Suppressor macrophage (primary cell): ENCODE results near the gene PLEKHG3.

ENCODE experiments used
- DNase-seq, 4 experiments: peaks; one replicate each; pipeline ENCODE4 v3.0.0-alpha.2; 2020 to 2022

PLEKHG3 gene

GRCh38 chr14:64766430-64767151 is 62.4 kb downstream of the PLEKHG3 start:
- DNase-seq: no peak

DNA sequence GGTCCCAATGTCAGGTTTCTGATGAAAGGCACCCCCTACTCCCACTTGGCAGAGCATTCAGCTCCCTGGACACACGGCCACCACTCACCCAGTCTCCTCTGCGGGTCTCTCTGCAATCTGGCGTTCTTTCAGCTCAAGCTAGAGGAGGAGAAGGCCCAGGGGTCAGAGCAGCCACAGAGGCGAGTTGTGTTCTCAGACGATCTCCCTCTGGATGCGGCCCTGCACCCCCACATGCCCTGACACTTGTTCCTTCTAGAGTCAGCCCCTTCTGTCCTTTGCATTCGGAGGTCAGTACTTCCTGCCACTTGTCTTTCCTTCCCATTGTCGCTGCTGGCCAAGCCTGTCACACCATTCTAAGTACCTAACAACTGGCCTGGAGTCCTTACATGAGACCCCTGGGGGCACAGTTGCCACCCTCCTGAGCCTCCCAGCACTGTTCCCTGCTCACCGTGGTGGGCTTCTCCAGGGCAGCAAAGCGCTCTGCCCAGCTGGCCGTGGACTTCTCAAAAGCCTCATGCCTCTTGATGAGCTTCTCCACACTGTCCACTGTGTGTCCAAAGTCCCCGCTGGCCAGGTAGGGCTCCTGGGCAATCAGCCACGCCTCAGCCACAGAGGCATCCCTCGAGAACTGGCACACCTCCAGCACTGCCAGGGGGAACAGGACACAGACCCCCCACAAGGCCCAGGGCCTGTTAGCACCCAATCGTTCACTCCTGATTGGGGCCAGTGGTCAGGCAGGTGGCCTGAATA is 63.2 kb downstream of the PLEKHG3 start:
- no peak for DNase-seq

GRCh38 chr14:64768401-64769095 is 64.3 kb downstream of the PLEKHG3 start:
- no peak for DNase-seq

DNA sequence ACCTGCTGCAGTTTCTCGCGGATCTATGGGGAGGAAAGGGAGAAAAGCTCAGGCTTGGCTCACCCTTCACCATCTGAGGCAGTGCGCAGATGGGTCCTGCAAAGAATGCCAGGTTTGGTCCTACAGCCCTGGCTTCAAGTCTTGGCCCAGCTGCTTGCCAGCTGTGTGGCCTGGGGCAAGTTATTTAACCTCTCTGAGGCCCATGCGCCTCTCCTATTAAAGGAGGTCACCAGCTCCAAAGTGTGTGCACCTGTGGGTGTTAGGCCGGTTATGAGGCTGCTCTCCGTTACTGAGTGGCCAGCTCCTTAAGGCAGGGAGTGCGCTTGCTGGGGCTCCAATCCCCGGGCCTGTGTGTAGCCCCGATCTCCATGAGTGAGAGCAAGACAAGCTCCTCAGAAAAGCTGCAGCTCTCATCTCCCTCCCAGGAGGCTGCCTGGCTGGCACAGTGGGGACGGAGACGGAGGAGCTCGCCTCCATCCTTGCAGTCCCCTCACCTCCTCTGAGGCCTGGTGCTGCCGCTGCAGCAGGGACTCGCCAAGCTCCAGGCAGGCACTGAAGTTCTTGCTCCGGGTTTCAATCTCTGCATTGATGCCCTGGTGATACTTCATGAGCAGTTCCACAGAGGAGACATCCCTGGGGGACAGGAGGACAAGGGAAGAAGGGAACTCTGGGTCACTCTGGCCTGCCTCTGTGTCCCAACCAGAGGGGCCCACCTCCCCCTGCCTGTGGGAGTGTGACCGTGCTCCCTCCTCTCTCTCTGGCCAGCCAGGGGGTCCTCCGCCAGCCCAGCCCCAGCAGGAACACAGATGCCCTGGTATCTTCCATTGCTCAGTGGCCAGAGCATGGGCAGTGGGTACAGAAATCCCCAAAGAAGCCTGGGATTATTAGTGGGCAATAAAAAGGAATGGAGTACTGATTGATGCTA is 65.1 kb downstream of the PLEKHG3 start:
- no peak for DNase-seq

- DNase-seq: no peak
Measured at GRCh38 chr14:64770751-64771150, 66.5 kb downstream of the PLEKHG3 start.

DNA sequence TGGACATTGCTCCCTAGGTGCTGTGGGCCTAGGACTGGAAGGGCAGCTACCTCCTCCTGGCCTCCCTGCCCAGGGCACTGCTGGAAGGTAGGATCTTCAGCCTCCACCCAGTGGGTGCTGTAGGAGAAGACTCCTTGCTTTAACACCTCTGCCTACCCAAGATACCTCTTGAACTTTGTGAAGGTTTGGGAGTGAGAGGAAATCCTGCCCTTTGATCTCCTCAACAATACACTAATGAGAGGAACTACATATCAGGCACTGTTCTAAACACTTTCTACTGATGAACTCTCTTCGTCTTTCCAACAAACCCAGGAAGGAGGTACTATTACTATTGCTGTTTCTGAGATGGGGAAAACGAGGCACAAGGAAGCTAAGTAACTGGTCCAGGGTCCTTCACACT is 66.9 kb downstream of the PLEKHG3 start:
- no peak for DNase-seq

DNA sequence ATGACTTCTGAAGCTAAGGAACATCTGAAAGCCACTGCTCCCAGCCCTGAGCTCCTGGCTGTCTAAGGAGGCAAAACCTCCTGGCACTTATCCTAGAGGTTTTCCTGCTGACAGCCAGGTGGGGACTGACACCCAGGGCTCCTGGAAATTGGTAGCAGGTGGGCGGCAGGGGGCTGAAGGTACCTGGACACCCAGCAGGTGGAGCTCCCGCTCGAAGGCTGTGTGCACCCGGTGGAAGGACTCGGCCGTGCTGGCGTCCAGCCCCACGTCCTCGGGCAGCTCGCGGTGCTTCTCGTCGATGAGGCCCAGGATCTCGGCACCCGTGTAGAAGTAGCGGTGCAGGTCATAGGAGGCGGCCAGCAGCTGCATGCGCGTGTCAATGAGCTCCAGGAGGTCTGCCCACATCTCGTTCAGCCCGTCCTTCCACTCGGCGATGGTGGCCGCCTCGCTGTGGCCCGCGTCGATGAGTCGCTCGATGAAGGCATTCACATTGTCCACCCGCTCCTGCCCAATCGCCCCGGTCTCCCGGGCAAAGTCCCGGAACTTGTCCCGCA is 68.2 kb downstream of the PLEKHG3 start:
- no peak for DNase-seq

GRCh38 chr14:64773046-64773445 is 68.8 kb downstream of the PLEKHG3 start:
- no peak for DNase-seq

DNA sequence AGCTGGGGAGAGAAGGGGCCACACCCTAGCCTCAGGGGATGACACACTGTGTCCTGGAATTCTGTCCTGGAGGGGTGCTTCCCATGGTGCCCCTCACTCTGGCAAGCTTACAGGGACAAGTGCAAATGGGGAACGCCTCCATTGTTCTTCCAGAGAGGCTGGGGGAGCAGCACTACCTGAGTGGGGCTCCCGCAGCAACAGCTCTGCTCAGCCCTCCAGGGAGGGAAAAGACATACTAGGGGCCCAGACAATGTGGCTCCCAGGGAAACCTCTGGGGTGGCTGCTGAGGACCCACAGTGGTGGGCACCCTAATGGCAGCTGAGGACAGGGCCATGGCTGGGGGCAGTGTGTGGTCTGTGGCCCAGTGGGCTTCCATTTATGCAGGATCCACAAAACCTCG is 69.4 kb downstream of the PLEKHG3 start:
- DNase-seq: no peak

GRCh38 chr14:64774272-64774671 is 70.0 kb downstream of the PLEKHG3 start:
- DNase-seq: no peak

GRCh38 chr14:64775081-64775777 is 71.0 kb downstream of the PLEKHG3 start:
- no peak for DNase-seq

DNA sequence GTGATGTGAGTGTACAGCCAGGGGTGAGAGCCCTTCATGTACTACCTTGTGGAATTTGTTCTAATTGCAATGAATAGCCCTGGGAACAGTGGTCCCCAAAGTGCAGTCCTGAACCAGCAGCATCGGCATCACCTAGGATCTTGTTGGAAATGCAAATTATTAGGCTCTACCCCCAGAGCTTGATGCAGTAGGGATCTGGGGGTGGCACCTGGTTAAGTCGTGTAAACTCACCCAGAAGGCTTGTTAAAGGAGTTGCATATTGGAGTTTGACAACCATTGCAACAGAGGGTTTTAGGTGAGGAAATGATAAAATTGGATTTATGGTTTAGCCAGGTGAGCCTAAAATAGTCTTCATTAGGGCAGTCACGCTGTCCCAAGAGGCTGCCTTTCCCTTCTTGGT is 73.2 kb downstream of the PLEKHG3 start:
- DNase-seq: no peak

DNA sequence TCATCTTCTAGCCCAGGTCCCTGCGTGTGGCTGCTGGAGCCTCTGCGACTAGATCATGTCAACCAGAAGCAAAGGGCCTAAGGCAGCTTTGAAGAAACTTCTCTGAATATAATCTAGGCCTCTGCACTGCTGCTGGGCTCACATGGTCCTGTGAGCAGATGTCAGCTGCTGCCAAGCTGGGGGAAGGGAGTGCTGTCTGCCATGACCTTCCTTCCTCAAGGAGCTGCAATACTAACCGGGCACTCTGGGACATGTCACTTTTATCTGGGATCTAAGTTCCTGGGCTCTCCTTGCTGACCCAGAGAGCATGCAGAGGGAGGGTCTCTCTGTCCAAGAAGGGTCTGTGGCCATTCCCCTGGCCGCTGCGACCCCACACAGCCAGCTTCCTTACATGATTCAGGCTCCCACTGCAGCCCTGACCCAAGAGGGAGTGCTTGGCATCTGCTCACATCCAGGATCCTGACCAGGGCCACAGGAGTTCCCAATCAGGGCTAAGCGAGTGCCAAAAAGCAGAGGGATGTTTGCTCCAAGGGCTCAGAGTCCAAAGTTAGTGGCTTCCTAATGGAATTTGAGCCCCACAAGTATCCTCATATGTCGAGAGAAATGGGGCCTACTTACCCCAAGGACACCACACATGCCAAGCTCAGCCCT is 74.0 kb downstream of the PLEKHG3 start:
- DNase-seq: peak in 3 of 4 experiments; percentile 13 to 46 (median 25)

DNA sequence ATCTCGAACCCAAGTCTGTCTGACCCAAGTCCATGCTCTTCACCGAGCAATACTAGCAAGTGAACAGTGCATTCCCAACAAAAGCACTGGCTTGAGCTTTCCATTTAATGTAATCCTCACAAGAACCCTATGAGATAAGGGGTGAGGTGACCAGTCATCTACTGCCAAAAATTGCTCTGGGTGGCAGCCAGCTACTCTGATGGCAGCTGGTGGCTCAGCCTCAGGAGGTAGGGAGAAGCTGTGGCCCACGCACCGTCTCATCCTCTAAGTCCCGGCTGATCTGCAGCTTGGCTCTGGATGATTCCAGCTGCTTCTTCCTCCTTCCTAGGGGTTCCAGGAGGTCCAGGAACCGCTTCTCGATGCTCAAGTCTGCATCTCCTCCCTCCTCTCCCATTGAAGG is 75.2 kb downstream of the PLEKHG3 start:
- DNase-seq: no peak

DNA sequence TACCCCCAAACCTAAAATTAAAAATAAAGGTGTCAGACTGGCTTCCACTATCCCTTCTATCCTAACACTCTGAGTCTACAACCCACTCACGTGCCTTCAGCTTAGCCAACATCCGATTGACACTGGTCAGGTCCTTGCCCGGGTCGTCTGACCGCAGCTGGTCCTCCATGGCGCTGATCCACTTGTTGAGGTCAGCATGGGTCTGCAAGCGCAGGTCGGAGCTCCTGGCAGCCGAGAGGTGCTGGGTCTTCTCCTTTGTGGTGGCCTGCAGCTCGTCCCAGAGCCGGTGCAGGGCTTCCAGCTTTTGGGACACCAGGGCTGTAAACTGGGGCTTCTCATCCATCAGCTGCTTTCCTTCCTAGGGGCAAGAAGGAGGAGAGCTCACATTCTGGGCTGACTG is 78.0 kb downstream of the PLEKHG3 start:
- DNase-seq: no peak

GRCh38 chr14:64784006-64784405 is 79.8 kb downstream of the PLEKHG3 start:
- no peak for DNase-seq

- no peak for DNase-seq
Measured at GRCh38 chr14:64786296-64787149, 82.3 kb downstream of the PLEKHG3 start.

DNA sequence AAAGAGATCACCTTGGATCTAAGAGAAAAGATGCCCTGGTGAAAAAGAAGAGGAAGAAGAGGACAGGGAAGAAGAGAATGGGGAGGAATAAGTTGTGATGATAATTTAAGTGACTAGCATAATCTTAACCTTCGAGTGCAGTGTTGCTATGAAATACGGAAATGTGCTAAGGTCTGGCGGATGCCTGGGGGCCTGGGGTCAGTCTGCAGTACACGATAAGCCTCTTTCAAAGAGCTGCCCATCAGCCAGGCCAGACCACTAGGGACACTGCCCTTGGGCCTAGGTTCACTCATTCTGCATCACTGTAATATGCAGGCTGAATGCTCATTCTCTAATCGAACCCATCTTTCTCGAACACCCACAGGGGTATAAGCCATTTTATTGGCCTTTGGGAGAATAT is 83.4 kb downstream of the PLEKHG3 start:
- DNase-seq: no peak

DNA sequence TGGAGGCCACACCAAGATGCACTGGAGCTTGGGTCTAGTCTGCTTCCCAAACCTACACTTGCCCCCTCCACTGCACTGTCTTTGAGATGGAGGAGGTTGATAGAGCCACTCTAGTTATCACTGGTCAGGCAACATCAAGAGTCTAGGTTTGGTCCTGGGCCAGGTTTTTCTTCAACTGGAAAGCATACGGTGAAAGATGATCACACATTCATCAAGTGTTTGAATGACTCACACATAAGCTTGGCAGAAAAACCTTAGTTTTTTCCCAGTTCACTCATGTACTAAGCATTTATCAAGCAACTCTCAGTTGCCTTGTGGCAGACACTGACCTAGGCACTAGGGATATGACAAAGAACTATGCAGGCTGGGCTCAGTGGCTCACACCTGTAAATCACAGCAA is 84.5 kb downstream of the PLEKHG3 start:
- DNase-seq: no peak

DNA sequence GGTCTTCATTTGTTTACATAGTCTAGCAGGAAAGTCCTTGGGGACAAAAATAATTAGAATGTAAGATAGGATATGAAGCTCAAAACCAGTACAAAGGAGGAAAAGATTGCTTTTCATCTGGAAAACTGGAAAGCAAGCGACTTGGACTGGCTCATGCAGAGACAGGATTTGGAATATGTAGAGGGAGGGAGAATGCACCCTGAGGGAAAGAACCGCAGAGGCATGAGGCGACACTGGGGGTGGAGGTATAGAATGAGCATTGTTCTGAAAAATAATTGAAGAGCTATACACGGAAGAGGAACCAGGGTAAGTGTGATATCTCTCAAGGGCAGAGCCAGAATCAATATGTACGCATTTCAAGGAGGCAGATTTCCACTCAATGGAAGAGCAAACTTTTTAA is 85.5 kb downstream of the PLEKHG3 start:
- DNase-seq: no peak
